Gastroesophageal sphincter (tissue), 3 donors: ENCODE data around the gene WDR31.

Experiments used
- CTCF ChIP-seq, 4 experiments: fragments of 200-600 bp in 2 of 4; fragments of 450-650 bp in 2 of 4; sonication (generic) in 1 of 4; IDR thresholded peaks; one replicate each; pipeline ENCODE4 v1.5.1; 2017 to 2019; ENCODE audit warnings: antibody characterized with exemption in 4 of 4, mild to moderate bottlenecking in 2 of 4, moderate library complexity in 2 of 4
- POLR2A ChIP-seq, 2 donors: fragments of 450-650 bp; IDR thresholded peaks; one replicate each; pipeline ENCODE4 v1.6.1; 2017; ENCODE audit warnings: antibody characterized with exemption in 2 of 2, mild to moderate bottlenecking in 2 of 2, moderate library complexity in 1 of 2
- POLR2AphosphoS5 ChIP-seq: sonication (generic); formaldehyde crosslinking; IDR thresholded peaks from one replicate; pipeline ENCODE4 v1.6.1; 2017; ENCODE audit warnings: antibody characterized with exemption

GRCh38 chr9:113381909-113382411, 41.9 kb upstream of the WDR31 start:
- no peak for TF ChIP-seq CTCF (IDR thresholded peaks at IDR 0.05)
- no peak for TF ChIP-seq POLR2AphosphoS5
- no peak for TF ChIP-seq POLR2A (IDR thresholded peaks at IDR 0.05)
